H1 (cell line): ENCODE measurements around the gene AGAP3. TPM values are rescaled to one million over a fixed set of nuclear protein-coding genes. Genes with fewer than 3 reads are reported as not detected.

Experiments used
- polyA plus RNA-seq, 7 experiments: library from polyadenylated mRNA; depleted of rRNA in 3 of 7; stranded (reverse) in 5 of 7; unstranded in 2 of 7; fragments of >200 nt in 5 of 7; fragments of 200-250 nt in 2 of 7; gene quantifications; 1 replicate in 5 of 7; 2 replicates in 1 of 7; 4 replicates in 1 of 7; pipeline versions ENCODE4 v1.2.1 to v1.2.3, GENCODE V29; 2011 to 2013; ENCODE audit warnings: missing spikeins in 2 of 7, mixed read lengths in 2 of 7
- total RNA-seq: library from RNA; stranded (reverse); fragmentation: NEBNext Ultra II Directional; extraction: Animal tissue kit (Norgen Biotek cat#: 25700); gene quantifications from 2 replicates; pipeline ENCODE4 v1.2.1, GENCODE V29; 2021
- TF ChIP-seq, protein P1 (sequence below): IDR thresholded peaks from 2 replicates; pipeline ENCODE4 v1.6.1; 2011; ENCODE audit warnings: low read depth, mild to moderate bottlenecking, low read length; ENCODE audit not compliant: insufficient read depth

AGAP3 gene
- total and polyA plus RNA-seq, 2 of the 8 experiments (the other 6 are each of a cell fraction or from before 2014, with no cell fraction given), result 66.4 to 120 TPM

DNA sequence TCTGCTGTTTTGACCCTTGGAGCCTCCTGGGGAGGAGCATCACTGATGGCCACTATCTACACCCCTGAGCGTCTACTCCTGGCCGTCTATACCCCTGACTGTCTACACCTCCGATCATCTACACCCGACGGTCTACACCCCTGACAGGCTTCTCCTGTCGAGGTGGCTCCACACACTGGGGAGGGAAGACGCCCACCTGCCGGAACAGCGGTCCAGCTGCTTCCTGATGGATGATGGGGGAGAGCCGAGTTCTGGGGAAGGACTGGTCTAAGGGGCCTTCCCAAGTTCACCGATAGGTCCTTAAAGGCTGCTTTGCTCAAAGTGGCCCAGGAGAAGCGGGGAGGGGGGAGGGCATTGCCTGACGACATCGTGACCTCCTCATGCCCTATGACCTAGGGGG is 41.9 kb downstream of the AGAP3 start (continued):
- TF ChIP-seq, protein P1, sequence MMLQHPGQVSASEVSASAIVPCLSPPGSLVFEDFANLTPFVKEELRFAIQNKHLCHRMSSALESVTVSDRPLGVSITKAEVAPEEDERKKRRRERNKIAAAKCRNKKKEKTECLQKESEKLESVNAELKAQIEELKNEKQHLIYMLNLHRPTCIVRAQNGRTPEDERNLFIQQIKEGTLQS, result no peak
